HG03103 (cell line): ENCODE data around the gene BHLHE23.
"Not testable (repeated sequence)": the region's sequence is repeated elsewhere in the genome, so short reads cannot be mapped to it uniquely, and the experiment has no call there.

Source experiments
- ATAC-seq: cut with Tn5 transposase; IDR thresholded peaks from one replicate; pipeline ENCODE4 v1.9.1; 2021; ENCODE audit warnings: low read depth; ENCODE audit not compliant: unreplicated experiment

BHLHE23 gene

DNA sequence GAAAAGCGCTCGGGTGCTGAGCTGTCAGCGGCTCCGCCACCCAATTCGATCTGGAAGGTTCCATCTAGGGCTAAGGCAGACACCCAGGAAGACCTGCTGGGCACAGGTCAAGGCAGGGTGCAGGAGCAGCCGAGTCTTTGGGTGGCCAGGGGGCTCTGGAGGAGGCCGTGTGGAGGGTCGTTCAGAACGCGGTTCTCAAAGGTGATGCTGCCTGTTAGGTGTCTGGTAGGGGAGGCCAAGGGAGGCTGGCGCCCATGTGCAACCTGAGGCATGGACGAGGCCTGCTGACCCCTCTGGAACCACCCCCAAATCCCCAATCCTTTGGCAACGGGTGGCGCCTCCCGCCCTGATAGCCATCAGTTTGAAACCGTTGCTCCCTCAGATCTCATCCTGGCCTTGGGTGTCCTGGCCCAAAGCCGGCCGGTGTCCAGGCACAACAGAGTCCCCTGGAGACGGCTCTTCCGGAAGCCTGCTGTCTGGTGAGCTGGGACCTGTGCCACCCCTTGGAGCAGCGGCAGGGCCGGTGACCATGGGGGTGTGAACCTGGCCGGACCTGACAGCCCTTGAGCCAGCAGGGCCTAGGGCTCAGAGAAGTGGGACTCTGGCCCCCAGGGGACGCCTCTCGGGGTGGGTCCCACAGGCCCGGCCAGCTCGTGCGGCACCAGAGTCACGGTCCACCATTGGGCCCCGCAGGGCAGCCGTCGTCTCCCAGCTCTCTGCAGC lies 43.7 kb downstream of the BHLHE23 start:
- ATAC-seq, result no peak

DNA sequence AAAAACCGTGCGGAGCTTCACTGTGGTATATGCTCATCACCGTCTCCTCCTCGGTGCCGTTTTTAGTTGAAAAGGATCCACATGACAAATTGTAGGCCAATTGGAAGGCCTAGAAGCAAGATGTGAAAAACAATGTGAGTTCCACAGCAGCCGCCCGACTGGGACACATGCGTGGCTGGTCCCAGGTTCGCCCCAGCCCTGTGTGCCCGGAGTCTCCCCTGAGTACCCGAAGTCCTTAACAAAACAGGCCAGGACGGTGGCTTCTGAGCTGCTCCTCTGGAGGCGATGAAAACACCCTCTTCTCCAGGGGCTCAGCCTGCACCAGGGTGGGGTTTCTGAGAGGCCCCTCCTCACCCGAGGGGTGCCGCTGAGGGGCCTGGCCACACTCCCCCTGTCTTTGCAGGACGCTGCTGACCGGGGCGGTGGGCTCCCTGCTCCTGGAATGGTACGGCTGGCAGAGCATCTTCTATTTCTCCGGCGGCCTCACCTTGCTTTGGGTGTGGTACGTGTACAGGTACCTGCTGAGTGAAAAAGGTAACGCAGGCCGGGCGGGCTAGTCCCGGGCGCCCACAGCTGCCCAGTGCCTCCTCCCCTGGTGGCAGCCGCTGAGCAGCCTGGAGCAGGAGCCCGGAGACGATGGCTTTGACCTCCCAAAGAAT lies 44.4 kb downstream of the BHLHE23 start:
- ATAC-seq, result no peak

DNA sequence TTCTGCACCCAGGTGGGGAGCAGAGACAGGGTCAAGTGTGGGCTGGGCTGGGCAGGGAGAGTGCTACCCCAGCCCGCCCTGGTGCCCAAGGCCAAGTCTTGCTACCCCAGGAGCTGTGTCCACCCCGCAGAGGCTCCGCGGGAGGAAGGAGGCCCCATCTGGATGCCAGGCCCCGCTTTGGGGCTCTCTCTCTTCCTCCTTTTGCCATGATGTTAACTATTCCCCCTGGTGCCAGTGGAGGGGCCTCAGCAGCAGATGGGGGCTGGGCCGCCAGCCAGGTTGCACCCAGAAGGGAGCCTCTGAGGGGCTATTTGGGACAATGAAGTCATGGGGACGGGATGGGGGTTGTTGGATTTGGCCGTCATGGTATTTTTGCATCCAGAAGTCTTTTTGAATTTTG lies 45.0 kb downstream of the BHLHE23 start:
- no peak for ATAC-seq

DNA sequence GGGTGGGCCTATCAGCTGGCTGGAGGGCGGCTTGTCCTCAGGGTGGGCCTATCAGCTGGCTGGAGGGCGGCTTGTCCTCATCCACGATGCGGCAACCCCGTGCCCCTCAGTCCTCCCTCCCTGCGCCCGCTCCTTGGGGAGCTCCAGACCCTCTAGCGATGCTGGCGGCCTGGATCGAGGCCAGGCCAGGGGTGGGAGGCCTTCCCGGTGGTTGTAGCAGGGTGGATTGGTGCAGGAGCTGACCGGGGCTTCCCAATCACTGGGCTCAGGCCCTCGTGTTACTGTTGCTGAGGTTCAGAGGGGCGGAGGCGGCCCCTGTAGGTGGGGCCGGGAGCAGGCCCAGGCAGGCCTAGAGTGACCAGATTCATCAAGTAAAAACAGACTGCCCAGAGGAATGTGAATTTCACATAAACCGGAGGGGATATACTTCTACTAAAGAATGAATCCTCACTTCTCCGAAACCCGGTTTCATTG lies 45.4 kb downstream of the BHLHE23 start:
- no peak for ATAC-seq

DNA sequence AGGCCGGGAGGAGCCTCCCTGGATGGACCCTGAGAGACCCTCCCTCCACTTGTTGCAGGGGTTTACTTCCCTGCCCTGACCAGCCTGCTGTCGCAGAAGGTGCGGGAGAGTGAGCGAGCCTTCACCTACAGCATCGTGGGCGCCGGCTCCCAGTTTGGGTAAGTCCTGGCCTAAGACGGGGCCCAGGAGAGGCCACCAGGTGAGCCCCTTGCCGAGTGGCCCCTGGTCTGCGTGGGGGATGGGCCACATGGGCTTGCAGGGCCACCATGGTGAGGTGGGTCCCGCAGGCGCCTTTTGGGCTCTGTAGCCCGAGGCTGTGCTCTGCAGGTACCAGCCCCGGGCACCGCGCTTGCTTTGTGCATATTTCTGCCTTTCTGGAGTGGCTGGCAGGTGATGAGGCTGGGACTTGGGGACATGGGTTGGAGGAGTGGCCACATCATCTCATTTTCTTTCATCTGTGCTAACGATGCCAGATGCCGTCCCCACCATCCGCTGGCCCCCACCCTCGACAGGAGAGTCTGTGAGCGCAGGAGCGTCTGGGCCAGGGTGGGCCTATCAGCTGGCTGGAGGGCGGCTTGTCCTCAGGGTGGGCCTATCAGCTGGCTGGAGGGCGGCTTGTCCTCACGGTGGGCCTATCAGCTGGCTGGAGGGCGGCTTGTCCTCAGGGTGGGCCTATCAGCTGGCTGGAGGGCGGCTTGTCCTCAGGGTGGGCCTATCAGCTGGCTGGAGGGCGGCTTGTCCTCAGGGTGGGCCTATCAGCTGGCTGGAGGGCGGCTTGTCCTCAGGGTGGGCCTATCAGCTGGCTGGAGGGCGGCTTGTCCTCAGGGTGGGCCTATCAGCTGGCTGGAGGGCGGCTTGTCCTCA lies 46.1 kb downstream of the BHLHE23 start:
- not testable (repeated sequence) for ATAC-seq

DNA sequence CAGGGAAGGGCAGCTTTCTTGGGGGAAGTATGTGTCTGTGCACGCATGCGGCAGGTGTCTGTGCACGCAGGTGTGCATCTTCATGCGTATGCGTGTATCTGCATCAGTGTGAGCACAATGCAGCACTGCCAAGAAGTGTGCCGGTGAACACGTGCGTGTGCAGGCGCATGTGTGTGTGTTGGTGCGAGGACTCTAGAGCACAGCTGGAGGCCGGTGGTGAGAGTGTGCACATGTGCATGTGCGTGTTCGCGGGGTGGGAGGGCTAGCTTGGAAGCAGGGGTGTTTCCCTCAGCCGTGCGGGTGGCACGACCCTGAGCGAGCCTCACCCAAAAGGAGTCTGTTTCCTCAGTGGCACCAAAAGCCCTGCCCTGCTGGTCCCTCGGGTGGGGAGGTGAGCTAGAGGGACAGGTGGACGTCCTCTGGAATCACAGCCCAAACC lies 46.7 kb downstream of the BHLHE23 start:
- no peak for ATAC-seq

DNA sequence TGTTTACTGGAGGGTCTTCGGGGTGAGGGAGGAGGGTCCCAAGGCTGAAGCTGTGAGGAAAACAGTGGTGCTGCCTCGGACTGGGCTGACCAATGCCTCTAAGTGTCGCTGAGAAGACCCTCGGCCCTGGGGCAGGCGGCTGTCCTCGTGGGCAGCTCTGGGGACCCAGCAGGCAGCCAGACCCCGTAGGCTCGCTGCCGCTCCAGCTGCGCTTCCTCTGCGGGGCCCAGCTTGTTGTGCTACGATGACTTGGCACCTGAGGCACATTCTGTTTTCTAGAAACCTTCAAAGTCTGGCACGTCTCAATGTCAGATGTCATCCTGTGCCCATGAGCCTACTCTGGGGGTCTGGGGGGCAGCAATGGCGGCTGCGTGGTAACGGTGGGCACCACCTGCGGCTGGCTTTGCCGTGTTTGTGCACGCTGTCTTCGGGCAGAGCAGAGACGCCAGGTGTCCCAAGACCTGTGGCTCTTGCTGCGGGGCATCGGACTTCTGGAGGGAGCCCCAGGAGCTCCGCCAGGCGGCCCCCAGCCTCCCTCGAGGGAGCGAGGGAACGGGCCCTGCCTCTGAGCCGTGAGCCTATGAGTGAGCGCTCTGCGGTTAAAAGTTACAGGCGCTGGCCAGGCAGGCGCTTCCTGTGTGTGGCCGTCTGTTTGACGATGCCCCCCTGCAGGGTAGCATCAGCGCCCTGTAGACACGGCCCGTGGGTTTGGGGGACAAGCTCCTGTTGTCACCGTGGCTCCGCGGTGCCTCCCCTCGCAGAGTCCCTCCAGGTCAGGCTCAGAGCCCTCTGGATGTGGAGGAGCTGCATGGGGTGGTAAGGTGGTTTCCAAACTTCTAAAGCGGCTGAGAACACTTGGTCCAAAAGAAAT lies 47.4 kb downstream of the BHLHE23 start:
- no peak for ATAC-seq

DNA sequence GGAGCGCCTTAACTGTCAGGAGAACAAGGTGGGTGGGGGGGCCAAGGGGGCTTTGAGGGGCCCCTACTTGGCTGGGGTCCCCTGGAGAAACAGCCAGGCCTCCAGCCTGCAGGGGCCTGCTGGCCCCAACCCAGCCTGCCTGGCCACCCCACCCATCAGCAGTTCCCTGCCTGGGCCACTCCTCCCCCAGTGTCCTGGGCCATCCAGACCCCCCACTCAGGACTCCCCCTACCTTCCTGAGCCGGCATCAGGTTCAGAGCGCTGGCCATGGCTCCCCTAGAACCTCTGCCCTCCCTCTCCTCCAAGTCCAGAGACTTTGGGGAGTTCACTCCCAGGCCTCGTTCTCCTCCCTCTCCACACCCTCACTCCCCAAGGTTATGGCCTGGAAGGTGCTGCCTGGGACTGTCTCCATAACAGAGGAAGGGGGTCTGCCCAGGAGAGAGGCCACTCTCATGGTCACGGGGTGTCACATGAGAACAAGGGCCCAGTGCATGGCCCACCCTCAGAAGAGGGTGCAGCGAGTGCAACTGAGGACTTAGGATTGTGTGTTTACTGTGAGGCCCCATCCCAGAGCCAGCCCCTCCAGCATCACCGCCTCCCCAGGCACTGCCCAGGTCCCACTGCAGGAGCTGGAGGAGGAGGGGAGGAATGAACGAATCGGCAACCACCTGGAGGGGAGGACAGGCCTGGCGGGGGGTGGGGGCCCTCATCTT lies 48.2 kb downstream of the BHLHE23 start:
- ATAC-seq, result no peak

DNA sequence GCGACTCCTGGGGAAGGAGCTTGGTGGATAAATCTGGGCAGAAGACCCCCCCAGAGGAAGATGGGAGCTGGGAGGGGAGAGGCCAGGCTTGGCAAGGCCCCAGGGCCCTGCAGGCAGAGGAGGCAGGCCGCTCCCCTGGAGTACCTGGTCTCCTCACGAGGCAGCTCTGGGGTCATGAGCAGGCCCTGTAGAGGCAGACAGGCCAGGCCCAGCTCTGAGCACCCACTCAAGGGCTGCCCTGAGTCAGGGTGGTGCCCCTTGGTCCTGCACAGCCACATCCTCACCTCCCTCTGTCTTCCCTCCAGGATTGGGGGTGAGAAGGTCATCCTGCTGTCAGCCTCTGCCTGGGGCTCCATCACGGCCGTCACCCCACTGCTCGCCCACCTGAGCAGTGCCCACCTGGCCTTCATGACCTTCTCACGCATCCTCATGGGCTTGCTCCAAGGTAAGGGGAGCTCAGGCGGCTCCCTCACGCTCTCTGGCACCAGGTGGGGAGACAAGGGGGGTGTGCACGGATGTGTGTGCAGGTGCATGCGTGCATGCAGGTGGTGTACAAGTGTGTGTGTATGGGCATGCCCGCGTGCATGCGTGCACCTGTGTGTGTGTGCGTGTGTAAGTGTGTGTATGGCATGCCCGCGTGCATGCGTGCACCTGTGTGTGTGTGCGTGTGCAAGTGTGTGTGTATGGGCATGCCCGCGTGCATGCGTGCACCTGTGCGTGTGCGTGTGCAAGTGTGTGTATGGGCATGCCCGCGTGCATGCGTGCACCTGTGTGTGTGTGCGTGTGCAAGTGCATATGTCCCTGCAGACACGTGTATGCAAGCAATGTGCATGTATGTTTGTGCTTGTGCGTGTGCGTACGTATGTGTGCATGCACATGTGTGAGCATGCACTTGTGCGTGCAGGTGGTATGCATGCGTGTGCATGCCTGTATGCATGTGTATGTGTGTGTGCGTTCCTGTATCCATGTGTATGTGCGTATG lies 49.3 kb downstream of the BHLHE23 start:
- ATAC-seq, result no peak

DNA sequence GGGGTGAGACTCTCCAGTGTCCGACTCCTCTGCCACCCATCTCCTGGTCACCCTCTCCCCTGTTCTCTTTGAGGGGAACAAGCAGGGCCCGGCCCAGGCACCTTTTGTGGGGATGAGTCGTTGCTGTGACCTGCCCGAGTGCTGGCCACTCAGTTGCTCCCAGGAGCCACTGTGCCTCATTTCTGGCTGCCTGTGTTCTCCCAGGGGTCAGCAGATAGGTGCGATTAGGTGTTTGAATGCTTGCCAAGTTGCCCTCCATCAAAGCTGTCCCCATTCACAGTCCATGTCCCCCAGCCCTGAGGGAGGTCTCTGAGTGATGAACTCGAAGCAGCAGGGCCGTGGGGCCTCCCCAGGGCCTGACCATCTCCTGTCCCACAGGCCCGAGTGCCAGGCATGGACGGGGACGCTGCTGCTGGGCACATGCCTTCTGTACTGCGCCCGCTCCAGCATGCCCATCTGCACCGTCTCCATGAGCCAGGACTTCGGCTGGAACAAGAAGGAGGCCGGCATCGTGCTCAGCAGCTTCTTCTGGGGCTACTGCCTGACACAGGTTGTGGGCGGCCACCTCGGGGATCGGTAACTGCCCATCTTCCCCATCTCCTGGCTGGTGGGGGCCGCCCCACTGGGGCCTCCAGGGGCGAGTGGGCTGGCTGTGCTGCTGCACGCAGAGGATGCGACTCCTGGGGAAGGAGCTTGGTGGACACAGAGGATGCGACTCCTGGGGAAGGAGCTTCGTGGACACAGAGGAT lies 50.2 kb downstream of the BHLHE23 start:
- no peak for ATAC-seq
